NCI-H524 (cell line): ENCODE results near the gene MCTP2.
"Not testable (repeated sequence)": the region's sequence is repeated elsewhere in the genome, so short reads cannot be mapped to it uniquely, and the experiment has no call there.

Experiments
- DNase-seq, 2 experiments: peaks; one replicate each; lab custom pipeline; 2025; lab: John Stamatoyannopoulos, UW

The MCTP2 gene

DNA sequence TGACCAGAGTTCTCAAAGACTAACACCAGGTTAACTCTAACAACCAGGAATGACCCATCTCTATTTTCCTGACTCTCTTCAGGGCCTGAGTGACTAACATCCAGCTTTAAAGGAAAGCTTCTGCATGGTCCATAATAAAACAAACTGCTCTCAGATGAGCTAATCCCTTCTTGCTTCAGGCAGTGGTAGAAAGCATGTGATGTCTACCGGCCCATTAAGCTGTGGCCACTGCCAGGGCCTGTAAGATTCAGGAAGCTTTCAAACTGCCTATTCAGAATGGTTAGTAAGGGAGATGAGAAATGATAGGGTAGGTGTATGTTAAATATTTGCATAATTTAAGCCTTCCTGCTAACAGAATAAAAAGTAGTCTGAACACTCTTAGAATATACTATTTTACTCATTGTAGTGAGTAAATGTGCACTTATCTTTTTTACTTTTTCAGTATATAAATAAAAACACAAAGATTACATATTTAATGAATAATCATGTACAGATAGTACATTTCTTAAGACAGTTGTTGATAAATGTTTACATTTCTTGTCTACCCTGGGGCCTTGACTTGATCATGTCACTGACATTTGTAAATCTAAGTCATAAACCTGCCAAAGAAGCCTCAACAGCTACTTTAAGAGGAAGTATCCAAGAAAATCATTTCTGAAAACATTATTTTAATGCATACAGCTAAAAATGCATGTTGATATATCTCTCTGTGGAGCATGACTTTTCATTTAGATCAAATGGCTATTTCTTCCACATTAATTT lies 222.0 kb downstream of the MCTP2 start:
- no peak for DNase-seq

DNA sequence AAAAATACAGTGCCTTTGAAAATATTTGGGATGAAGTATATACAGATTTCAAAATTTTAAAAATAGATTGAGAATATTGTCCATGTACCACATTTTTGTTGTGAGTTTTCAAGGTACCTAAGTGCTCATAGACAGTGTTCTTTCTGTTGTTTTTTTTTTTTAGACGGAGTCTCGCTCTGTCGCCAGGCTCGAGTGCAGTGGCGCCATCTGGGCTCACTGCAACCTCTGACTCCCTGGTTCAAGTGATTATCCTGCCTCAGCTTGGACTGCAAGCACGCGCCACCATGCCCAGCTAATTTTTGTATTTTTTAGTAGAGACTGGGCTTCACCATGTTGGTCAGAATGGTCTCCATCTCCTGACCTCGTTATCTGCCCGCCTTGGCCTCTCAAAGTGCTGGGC lies 223.9 kb downstream of the MCTP2 start:
- DNase-seq = no peak

DNA sequence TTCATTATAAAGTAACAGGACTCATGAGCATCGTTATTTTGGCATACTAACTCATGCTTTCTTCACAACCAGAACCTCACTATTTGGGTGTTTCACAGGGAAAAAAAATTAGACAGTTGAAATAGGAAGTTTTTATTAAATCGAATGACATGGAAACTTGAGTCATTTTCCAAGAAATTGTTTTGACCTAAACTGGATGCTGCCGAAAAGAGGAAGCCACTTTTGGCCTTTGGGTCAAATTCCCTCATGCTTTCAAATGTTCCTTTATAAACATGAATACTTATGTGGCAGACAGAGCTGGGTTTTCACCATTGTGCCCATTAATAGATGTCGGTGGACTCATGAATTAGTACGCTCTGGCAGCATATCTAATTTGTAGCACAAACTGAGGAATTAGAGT lies 224.9 kb downstream of the MCTP2 start:
- no peak for DNase-seq

DNA sequence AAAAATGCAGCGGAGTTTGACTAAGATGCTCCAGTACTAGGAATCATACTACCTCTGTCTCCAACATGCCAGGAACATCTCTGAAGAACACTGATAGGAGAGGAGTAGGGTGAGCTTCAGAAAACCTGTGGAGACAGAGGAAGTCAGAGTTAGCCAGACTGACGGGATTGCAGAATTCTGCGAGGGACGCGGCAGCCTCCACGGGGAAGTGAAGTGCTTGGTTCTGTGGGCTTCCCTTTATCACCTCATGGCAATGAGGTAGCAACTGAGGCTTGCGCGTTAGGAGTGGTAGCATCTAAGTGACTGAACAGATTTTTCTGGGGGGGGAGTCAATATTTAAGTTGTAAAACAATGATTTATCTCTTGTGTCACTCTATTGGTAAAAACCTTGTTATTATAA lies 226.3 kb downstream of the MCTP2 start:
- DNase-seq = no peak

DNA sequence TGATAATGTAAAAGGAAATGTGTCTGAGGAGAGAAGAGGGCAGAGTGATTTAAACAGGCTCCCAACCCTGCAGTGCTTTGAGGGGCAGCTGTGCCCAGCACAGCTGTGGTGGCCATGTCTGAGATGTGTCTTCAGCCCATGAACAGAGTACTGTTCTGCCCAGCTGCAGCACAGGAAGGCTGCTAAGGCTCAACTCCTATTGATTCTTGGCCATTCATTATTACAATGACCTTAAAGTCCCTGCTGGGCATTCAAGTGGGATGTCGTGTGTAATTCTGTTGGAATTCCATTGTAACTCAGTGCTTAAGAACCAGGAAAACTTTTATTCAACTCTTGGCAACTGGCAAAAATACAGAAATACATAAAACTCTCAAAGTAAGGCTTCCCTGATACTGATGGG lies 229.3 kb downstream of the MCTP2 start:
- no peak for DNase-seq

DNA sequence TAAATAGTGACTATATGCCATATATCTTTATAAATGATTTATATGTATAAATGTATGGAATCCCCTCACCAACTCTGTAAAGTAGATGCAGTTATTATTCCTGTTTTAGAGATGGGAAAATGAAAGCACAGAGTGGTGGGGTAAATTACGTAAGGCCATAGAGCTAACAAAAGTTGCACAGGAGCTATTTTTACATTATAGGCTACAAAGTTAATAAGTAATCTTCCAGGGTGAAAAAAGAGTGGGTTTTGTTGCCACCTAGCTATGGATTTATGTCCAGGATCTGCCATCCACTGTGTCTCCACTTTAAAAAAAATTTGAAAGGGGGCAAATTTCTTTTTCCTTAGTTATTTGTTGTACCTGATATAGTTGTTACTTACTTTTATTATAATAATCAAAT lies 235.7 kb downstream of the MCTP2 start:
- DNase-seq = no peak

DNA sequence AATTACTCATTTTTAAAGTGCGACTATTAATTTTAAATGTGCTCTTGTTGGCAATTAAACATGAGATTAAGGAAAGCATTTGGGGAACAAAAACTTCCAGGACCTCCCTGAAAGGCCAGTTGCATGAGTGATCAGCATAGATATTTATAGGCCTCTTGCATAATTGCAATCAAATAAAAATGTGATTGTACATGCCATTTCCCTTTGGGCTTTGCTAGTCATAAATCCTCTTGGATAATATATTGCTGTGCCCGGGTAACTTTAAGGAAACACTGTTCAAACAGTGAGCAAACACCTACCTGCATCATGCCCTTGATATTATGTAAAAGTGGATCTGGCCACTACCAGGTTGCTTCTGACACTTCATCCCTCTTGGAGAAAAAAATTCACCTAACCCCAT lies 239.1 kb downstream of the MCTP2 start:
- no peak for DNase-seq

DNA sequence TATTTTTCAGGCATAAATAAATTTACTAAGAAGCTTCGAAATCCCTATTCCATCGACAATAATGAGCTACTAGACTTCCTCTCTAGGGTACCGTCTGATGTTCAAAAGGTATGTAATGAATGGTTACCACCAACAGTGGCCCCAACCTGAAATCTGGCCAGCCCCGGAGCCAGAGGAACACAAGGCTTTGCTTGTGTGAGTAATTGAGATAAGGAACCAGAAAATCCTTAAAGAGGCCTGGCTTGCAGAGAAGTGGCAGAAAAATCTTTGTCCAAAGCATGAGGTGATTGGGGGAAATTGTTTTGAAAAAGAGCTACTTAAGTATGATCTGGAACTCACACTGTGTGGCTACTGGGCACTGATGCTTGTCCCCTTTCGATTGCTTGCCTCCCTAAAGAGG lies 245.3 kb downstream of the MCTP2 start:
- no peak for DNase-seq

DNA sequence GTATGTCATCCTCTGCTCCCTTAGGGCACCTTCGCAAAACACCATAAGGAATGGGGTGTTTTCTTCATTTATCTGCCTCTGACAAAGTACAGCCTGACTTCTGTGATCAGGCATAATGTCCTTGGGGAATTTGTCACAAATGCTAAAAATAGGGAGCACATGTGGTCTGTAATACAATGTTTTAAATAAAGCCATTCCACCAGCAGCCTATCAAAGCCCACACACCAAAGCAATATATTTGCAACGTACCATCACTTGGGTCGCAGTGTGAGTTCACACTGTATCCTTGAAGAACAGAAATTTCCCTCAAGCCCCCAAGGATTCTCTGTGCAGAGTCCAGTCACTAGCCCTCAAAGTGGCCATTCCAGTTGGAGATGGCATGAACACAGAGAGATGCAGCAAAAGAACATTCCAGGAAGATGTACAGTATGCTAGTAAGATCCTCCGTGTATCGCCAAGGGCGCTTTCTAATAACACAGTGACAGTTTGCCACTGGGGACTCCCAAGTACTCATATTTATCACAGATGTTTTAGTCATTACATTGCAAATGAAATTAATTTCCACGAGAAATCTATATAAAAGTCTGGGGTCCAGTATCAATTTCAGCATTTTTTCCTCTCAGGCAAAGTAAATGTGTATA lies 246.7 kb downstream of the MCTP2 start:
- DNase-seq = no peak

DNA sequence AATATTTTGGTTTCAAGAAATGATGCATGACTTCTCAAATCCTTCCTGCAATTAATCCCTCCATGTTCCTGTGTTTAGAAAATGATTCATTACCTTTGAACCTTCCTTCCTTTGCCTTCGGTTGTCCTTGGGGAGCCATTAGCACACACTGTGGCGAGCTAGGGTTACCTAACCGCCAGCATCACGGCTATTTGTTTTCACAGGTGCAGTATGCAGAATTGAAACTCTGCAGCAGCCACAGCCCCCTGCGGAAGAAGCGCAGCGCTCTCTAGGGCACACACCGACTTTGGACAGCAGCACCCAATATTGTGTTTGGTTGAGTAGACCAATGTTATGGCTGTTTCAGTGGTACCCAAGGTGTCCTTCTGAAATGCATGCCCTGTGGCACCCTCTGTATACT lies 247.4 kb downstream of the MCTP2 start:
- DNase-seq = no peak

DNA sequence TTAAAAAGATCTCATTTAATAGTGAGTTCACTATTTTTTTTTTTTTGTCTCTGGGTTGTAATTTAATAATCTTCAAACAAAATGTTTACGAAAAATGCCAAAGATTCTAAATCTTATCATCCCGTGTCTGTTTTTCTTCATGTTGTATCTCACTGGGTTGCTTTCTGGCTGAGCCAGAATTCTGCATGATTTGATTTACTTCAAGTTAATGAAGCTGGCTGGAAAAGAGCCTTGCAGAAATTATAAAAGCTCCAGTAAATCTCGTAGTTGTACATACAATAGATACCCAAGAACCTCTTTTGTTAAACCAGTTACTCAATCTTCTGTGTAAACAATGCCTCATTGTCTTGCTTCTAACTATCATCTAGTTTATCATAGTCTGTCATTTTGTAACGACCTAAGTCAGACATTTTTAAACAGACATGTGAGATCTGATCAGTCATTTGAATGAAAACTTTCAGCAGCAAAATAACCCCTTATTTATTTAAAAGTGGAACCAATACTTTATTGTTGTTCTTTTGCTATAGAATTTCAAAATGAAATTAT lies 249.0 kb downstream of the MCTP2 start:
- no peak for DNase-seq

DNA sequence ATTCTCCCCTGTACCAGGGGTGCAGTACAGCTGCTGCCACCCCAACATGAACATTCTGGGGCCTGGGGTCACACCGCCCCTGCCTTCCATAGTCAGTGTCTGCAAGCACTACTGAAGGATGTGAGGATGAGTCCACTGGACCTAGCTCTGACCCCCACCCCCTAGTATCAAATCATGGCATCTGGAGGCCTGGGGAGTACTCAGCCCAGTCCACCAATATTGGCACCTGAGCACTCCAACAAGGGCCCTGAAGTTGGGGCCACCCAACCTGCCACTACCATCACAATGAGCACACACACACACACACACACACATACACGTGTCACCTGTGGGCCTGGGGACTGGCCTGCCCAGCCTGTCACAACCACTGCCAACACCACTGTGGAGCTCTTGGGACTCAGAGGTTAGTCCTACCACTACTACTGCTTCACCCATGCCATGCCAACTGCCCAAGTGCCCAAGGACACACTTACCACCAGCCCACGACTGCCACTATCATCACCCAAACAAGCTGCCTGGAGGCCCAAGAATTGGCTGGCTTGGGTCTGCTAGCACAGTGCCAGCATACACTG lies 253.9 kb downstream of the MCTP2 start:
- no peak for DNase-seq

DNA sequence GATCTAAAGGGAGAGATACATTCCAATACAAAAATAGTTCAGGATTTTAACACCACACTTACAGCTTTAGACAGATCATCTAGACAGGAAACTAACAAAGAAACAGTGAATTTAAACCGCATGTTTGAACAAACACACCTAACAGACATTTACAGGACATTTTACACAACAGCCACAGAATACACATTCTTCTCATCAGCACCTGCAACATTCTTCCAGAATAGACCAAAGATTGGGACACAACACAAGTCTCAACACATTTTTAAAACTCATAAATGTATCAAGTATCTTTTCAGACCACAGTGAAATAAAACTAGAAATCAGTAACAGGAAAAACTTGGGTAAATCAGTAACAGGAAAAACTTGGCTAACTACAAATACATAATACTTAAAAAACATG lies 256.3 kb downstream of the MCTP2 start:
- no peak for DNase-seq

DNA sequence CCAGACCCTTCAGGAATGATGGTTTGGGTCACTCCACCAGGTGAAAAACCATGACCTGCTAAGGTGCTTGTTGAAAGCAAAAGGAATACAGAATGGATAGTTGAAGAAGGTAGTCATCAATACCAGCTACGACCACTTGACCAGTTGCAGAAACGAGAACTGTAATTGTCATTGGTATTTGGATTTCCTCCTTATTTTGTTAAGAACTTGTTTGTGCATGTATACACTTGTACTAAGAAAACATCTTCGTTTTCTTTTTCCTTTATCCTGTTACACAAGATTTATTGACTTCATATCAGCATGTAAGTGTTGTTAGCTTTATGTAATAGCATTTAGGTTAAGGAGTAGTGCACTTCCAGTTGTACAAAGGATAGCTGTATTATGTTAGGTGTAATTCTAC lies 261.8 kb downstream of the MCTP2 start:
- no peak for DNase-seq

DNA sequence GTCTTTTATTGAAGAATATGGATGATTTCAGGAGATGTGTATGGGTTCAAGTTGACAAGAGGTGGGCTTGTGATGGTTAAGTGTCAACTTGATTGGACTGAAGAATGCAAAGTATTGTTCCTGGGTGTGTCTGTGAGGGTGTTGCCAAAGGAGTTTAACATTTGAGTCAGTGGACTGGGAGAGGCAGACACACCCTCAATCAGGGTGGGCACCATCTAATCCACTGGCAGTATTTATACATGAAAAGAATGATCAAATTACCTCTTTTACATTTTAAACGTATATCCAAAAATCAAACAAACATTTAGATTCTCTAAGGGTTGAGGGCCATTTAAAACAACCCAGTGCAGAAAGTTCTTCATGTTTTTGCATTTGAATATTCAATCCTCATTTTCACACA lies 262.2 kb downstream of the MCTP2 start:
- DNase-seq = not testable (repeated sequence)

DNA sequence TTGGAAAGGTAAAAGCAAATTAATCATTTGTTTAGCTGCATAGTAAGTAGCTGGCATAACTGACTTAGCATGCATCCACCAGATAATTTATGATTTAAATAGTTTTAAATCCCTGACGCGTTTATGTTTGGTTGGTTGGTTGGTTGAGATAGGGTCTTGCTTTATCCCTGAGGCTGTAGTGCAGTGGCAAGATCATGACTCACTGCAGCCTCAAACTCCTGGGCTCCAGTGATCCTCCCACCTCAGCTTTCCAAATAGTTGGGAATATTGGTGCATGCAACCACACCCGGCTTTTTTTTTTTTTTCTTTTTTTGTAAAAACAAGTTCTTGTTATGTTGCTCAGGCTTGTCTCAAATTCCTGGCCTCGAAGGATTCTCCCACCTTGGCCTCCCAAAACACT lies 263.4 kb downstream of the MCTP2 start:
- no peak for DNase-seq

DNA sequence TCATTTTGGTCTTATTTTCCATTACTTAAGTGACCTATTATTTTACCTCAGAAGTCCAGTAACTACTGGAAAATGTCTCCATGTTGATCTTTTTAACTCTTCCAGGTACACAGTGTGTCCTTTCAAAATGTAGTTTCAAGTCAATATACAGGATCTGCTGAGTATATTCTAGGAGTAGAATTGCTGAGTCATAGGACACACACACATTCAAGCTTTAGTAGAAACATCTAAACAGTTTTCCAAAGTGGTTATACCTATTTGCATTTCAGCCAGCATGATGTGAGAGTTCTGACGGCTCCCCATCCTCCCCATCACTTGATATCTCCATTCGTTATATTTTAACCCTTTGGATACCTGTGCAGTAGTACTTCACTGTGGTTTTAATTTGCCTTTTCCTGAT lies 271.9 kb downstream of the MCTP2 start:
- DNase-seq = no peak

DNA sequence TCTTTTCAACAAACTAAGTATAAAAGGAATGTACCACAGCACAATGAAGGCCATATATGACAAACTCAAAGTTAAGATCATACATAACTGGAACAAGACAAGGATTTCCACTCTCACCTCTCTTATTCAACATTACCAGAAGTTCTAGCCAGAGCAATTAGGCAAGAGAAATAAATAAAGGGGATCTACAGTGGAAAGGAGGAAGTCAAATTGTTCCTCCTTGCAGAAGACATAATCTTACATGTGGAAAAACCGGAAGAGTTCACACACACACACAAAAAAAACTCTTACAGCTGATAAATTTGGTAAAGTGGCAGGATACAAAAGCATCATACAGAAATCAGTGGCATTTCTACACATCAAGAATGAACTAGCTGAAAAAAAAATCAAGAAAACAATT lies 277.9 kb downstream of the MCTP2 start:
- no peak for DNase-seq

DNA sequence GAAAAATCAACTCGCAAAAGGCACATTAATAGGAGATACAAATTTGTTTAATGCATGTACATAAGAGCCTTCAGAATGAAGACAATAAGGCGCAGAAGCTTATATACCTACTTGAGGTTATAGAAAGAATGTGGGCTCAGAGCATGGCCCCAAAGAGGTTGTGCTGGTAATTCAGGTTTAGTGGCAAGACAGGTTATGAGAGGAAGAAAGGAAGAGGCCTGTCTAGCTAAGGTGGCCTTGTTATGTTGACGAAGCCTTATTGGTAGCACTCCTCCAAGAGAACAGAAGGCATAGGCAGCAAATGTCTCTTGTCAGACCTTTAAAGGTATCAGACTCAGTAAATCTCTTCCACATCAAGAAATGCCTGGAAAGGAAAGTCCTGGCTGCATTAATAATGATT lies 290.8 kb downstream of the MCTP2 start:
- no peak for DNase-seq

DNA sequence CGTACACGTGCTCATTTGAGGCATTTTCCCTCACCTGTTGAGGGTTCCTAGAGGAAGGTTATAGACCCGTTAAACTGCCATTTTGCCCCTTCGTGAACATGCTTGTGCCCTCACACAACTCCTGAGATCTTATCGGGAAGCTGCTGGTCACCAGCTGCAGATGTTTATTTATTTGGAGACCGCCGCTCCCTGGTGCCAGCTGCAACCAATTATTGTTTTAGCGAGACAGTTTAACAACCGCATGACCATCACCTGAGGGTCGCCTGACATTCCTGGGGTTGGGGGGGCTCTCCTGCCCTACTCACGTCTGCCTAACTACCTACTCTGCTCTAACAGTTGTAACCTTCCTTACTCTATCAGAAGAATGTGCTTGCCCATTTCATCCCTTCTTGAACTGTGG lies 292.5 kb downstream of the MCTP2 start:
- no peak for DNase-seq

DNA sequence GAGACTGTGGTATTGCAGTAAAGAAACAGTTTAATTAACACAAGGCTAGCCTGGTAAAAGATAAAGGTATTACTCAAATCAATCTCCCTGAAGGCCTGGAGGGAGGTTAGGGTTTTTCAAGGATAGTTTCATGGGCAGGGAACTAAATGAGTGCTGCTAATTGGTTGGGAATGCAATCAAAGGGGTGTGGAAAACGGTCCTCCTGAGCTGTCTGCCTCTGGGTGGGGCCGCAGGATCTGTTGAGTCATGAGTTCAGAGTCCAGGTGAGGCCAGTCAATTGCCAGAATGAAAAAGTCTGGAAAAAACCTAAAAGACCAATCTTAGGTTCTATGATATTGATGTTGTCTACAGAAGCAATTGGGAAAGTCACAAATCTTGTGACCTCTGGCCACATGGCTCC lies 293.2 kb downstream of the MCTP2 start:
- no peak for DNase-seq

DNA sequence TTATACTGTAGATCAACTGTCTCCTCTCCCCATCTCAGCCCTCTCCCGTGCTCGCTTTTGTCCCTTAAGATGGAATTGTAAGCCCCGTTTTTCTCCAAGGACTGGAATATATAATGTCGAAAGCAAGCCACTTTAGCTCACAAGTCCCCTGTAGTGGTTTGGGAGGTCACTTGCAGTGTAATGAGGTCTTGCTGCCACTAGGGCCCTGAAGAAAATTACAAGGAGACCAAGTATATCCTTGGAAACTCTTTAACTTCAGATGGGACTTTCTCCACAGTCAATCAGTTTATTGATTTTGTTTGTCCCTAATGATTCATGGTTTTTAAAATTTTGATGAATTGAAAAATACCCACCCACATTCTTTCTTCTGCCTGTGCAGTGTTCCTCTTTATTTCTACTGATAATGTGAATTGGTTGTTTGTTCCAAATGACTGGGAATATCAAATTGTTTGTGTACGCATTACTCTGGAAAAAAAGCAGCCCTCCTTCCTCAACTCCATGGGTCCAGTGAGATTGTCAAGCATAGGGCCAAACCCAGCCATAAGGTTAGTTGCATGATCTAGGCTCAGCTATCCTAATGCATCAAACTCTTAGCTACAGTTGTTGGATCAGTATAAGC lies 294.8 kb downstream of the MCTP2 start:
- no peak for DNase-seq

DNA sequence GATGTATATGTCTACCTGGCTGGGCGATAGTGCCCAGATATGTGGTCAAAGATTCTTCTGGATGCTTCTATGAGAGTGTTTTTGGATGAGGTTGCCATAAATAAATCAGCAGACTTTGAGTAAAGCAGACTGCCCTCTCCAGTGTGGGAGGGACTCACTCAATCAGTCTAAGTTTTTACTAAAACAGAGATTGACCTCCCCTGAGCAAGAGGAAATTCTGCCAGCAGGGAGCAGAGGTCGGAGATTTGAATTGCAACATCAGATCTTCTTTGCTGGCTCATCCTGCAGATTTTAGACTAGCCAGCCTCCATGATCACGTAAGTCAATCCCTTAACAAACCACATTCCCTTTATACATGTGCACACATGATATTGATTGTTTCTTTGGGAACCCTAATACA lies 300.9 kb downstream of the MCTP2 start:
- DNase-seq = no peak
